SK-N-SH treated with all-trans-retinoic acid at 6 μM for 48 hours (cell line): Measurements from ENCODE around the gene RALA.
A peak's percentile ranks its signal among the peaks of the same experiment; 100 is the strongest.

Experiments used
- ATAC-seq: fragments of 200-7000 bp; cut with Tn5 transposase; 3 replicates; pipeline ENCODE4 v1.9.1; 2020; ENCODE audit warnings: mild to moderate bottlenecking, moderate library complexity
- ARNTL ChIP-seq: fragments of 450-650 bp; formaldehyde crosslinking; IDR thresholded peaks from 2 replicates; pipeline ENCODE4 v1.5.0; 2020; ENCODE audit warnings: low read depth, mild to moderate bottlenecking, moderate library complexity, borderline replicate concordance
- BACH2 ChIP-seq: fragments of 250-450 bp; sonication (Bioruptor Pico); IDR thresholded peaks from 2 replicates; pipeline ENCODE4 v1.9.0; 2021; ENCODE audit warnings: mild to moderate bottlenecking, borderline replicate concordance
- CREB5 ChIP-seq: fragments of 250-450 bp; sonication (Bioruptor Pico); IDR thresholded peaks from 2 replicates; pipeline ENCODE4 v1.5.1; 2020; ENCODE audit warnings: low read depth, mild to moderate bottlenecking, moderate library complexity
- CSDC2 ChIP-seq: fragments of 250-450 bp; sonication (Bioruptor Pico); IDR thresholded peaks from 2 replicates; pipeline ENCODE4 v1.5.0; 2020; ENCODE audit warnings: mild to moderate bottlenecking, moderate library complexity
- CSRNP3 ChIP-seq: fragments of 250-450 bp; sonication (Bioruptor Pico); IDR thresholded peaks from 2 replicates; pipeline ENCODE4 v1.5.1; 2021; ENCODE audit warnings: mild to moderate bottlenecking, moderate library complexity
- ESRRG ChIP-seq: fragments of 250-450 bp; sonication (Bioruptor Pico); IDR thresholded peaks from 2 replicates; pipeline ENCODE4 v1.6.1; 2021; ENCODE audit warnings: mild to moderate bottlenecking
- GLIS3 ChIP-seq: fragments of 250-450 bp; sonication (Bioruptor Pico); IDR thresholded peaks from 2 replicates; pipeline ENCODE4 v1.5.0; 2020; ENCODE audit warnings: mild to moderate bottlenecking, moderate library complexity
- ISL1 ChIP-seq: fragments of 250-450 bp; sonication (Bioruptor Pico); IDR thresholded peaks from 2 replicates; pipeline ENCODE4 v2.1.2; 2022; ENCODE audit warnings: mild to moderate bottlenecking, moderate library complexity
- OSR1 ChIP-seq: fragments of 250-450 bp; sonication (Bioruptor Pico); IDR thresholded peaks from 2 replicates; pipeline ENCODE4 v1.8.0; 2022; ENCODE audit warnings: moderate library complexity, mild to moderate bottlenecking, inconsistent platforms
- PATZ1 ChIP-seq: fragments of 250-450 bp; sonication (Bioruptor Pico); IDR thresholded peaks from 2 replicates; pipeline ENCODE4 v1.8.0; 2020; ENCODE audit warnings: mild to moderate bottlenecking, moderate library complexity, borderline replicate concordance
- PPARA ChIP-seq: fragments of 250-450 bp; sonication (Bioruptor Pico); IDR thresholded peaks from 2 replicates; pipeline ENCODE4 v1.5.0; 2020; ENCODE audit warnings: mild to moderate bottlenecking, borderline replicate concordance
- SNAI2 ChIP-seq: fragments of 250-450 bp; sonication (Bioruptor Pico); IDR thresholded peaks from 2 replicates; pipeline ENCODE4 v1.5.0; 2020; ENCODE audit warnings: mild to moderate bottlenecking, moderate library complexity
- TOX ChIP-seq: fragments of 250-450 bp; sonication (Bioruptor Pico); IDR thresholded peaks from 2 replicates; pipeline ENCODE4 v1.8.0; 2021; ENCODE audit warnings: mild to moderate bottlenecking, moderate library complexity, borderline replicate concordance
- ZC3H10 ChIP-seq: fragments of 250-450 bp; sonication (Bioruptor Pico); IDR thresholded peaks from 2 replicates; pipeline ENCODE4 v1.5.1; 2021; ENCODE audit warnings: mild to moderate bottlenecking, moderate library complexity
- ZFP3 ChIP-seq: fragments of 250-450 bp; sonication (Bioruptor Pico); IDR thresholded peaks from 2 replicates; pipeline ENCODE4 v1.5.0; 2020; ENCODE audit warnings: mild to moderate bottlenecking, moderate library complexity
- ZFP30 ChIP-seq: fragments of 450-650 bp; formaldehyde crosslinking; IDR thresholded peaks from 2 replicates; pipeline ENCODE4 v1.5.0; 2022; ENCODE audit warnings: mild to moderate bottlenecking, moderate library complexity
- ZNF565 ChIP-seq: fragments of 450-650 bp; formaldehyde crosslinking; conservative IDR thresholded peaks from 2 replicates; pipeline ENCODE4 v1.5.0; 2020; ENCODE audit warnings: low read depth, mild to moderate bottlenecking, moderate library complexity
- ZNF70 ChIP-seq: fragments of 450-650 bp; formaldehyde crosslinking; IDR thresholded peaks from 2 replicates; pipeline ENCODE4 v1.5.0; 2020; ENCODE audit warnings: mild to moderate bottlenecking, moderate library complexity
- ZNF8 ChIP-seq: fragments of 450-650 bp; formaldehyde crosslinking; IDR thresholded peaks from 2 replicates; pipeline ENCODE4 v1.5.0; 2020; ENCODE audit warnings: mild to moderate bottlenecking, moderate library complexity
- TF ChIP-seq, protein P1 (sequence below): fragments of 250-450 bp; sonication (Bioruptor Pico); IDR thresholded peaks from 2 replicates; pipeline ENCODE4 v1.8.0; 2021; ENCODE audit warnings: low read depth, mild to moderate bottlenecking, moderate library complexity, borderline replicate concordance
- TF ChIP-seq, protein P2 (sequence below): fragments of 250-450 bp; sonication (Bioruptor Pico); IDR thresholded peaks from 2 replicates; pipeline ENCODE4 v1.5.0; 2020; ENCODE audit warnings: mild to moderate bottlenecking, moderate library complexity

Gene RALA

DNA sequence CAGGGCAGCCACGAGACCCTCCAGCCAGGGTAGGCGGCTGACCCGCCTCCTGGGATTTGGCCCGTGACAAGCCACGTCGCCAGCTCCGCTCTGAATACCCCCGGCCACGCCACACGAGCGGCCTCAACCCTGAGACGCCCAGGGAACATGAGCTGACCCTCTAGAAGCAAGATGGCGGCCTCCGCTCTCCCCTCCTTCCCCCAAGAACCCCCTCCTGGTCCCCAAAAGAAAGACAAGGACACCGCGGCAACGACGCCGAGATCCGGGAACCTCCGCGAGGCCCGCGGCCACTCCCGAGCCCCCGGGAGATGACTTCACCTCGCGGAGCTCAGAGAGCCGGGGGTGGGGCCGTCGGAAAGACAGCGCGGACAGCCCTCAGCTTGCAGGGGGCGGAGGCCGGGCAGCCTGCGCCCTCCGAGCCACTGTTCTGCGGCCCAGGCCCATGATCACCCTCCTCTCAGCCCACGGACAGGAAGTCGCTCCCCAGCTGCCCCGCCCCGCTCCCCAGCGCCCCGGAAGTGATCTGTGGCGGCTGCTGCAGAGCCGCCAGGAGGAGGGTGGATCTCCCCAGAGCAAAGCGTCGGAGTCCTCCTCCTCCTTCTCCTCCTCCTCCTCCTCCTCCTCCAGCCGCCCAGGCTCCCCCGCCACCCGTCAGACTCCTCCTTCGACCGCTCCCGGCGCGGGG lies at the start of gene RALA:
Gene RALA, plus strand, starts transcription at position 526 of the 685 bp plus-strand sequence. CDS start 63,096 bp downstream, outside the sequence.
- peak; percentile 96 for ATAC-seq
- TF ChIP-seq TOX (CRISPR knock-in tag) (no peak), ZNF70 (peak; percentile 55; the same call in 1 of the 2 replicates), CSDC2 (CRISPR knock-in tag) (peak; percentile 52; the same call in 1 of the 2 replicates), ZC3H10 (CRISPR knock-in tag) (no peak), SNAI2 (0 out of 2 replicates have a peak, but pooled peaks have one; percentile 39), GLIS3 (CRISPR knock-in tag) (0 out of 2 replicates have a peak, but pooled peaks have one; percentile 15)

DNA sequence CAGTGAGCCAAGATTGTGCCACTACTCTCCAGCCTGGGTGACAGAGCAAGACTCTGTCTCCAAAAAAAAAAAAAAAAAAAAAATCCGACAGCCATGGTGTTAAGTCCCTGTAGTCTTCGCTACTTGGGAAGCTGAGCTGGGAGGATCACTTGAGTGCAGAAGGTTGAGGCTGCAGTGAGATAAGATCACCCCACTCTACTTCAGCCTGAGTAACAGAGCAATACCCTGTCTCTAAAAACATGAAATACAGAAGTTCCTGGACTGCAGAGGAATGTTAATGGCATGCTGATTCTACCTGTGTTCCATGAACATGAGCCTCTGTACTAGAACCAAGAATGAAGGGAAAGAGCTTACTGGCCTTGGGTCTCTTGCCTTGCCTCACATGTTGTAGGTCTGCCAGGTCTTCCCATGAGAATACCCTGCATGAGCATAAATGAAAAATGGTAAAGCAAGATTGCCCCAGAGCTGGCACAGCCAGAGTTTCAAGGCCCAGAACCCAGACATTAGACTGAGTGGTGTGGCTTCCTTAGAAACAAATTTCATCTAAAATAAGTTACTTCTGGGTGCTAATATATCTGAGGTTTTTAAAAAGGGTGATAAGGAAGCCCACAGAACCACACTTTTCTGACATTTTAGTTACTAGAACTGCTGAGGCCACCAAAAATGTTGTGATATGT lies 48.6 kb upstream of the RALA start:
- no peak for ATAC-seq

More for the DNA sequence above, 48.6 kb upstream of the RALA start:
- no peak for TF ChIP-seq PPARA (CRISPR knock-in tag)
- no peak for TF ChIP-seq ZNF565 (CRISPR knock-in tag)
- TF ChIP-seq ESRRG (CRISPR knock-in tag) = no peak
- no peak for TF ChIP-seq GLIS3 (CRISPR knock-in tag)
- no peak for TF ChIP-seq PATZ1
- TF ChIP-seq BACH2 (CRISPR knock-in tag) = no peak
- no peak for TF ChIP-seq CSRNP3 (CRISPR knock-in tag)
- TF ChIP-seq, protein P1, sequence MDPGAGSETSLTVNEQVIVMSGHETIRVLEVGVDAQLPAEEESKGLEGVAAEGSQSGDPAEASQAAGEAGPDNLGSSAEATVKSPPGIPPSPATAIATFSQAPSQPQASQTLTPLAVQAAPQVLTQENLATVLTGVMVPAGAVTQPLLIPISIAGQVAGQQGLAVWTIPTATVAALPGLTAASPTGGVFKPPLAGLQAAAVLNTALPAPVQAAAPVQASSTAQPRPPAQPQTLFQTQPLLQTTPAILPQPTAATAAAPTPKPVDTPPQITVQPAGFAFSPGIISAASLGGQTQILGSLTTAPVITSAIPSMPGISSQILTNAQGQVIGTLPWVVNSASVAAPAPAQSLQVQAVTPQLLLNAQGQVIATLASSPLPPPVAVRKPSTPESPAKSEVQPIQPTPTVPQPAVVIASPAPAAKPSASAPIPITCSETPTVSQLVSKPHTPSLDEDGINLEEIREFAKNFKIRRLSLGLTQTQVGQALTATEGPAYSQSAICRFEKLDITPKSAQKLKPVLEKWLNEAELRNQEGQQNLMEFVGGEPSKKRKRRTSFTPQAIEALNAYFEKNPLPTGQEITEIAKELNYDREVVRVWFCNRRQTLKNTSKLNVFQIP (CRISPR knock-in tag) = no peak
- TF ChIP-seq ZFP30 = no peak
- TF ChIP-seq CSDC2 (CRISPR knock-in tag) = no peak
- no peak for TF ChIP-seq CREB5 (CRISPR knock-in tag)
- TF ChIP-seq ISL1 (CRISPR knock-in tag) = no peak
- TF ChIP-seq ZFP3 (CRISPR knock-in tag) = no peak
- TF ChIP-seq, protein P2, sequence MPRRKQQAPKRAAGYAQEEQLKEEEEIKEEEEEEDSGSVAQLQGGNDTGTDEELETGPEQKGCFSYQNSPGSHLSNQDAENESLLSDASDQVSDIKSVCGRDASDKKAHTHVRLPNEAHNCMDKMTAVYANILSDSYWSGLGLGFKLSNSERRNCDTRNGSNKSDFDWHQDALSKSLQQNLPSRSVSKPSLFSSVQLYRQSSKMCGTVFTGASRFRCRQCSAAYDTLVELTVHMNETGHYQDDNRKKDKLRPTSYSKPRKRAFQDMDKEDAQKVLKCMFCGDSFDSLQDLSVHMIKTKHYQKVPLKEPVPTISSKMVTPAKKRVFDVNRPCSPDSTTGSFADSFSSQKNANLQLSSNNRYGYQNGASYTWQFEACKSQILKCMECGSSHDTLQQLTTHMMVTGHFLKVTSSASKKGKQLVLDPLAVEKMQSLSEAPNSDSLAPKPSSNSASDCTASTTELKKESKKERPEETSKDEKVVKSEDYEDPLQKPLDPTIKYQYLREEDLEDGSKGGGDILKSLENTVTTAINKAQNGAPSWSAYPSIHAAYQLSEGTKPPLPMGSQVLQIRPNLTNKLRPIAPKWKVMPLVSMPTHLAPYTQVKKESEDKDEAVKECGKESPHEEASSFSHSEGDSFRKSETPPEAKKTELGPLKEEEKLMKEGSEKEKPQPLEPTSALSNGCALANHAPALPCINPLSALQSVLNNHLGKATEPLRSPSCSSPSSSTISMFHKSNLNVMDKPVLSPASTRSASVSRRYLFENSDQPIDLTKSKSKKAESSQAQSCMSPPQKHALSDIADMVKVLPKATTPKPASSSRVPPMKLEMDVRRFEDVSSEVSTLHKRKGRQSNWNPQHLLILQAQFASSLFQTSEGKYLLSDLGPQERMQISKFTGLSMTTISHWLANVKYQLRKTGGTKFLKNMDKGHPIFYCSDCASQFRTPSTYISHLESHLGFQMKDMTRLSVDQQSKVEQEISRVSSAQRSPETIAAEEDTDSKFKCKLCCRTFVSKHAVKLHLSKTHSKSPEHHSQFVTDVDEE (CRISPR knock-in tag) = no peak
- TF ChIP-seq OSR1 = no peak
- no peak for TF ChIP-seq ARNTL (CRISPR knock-in tag)
- no peak for TF ChIP-seq ZNF70
- TF ChIP-seq ZNF8 = no peak
- no peak for TF ChIP-seq ZC3H10 (CRISPR knock-in tag)
